ENCODE measurements around the gene OCA2.
"Not testable (repeated sequence)": the region's sequence is repeated elsewhere in the genome, so short reads cannot be mapped to it uniquely, and the experiment has no call there.

OCA2 gene

GRCh38 chr15:27771892-27772291 lies 327.2 kb downstream of the OCA2 start:
- Histone ChIP-seq H2AFZ (ENCODE audit: low read depth, low read length) (no peak overlapping the region), H3K27me3 (ENCODE audit: insufficient read depth, low read length) (no peaks in the 10 kb centered on the region), H3K4me1 (ENCODE audit: insufficient read depth, low read length) (no peaks in the 10 kb centered on the region), H3K4me3 (ENCODE audit: low read length) (no peak overlapping the region), H3K9me3 (ENCODE audit: low read length) (no peaks in the 10 kb centered on the region), H3K36me3 (ENCODE audit: insufficient read depth, low read length) (no peaks in the 10 kb centered on the region)

DNA sequence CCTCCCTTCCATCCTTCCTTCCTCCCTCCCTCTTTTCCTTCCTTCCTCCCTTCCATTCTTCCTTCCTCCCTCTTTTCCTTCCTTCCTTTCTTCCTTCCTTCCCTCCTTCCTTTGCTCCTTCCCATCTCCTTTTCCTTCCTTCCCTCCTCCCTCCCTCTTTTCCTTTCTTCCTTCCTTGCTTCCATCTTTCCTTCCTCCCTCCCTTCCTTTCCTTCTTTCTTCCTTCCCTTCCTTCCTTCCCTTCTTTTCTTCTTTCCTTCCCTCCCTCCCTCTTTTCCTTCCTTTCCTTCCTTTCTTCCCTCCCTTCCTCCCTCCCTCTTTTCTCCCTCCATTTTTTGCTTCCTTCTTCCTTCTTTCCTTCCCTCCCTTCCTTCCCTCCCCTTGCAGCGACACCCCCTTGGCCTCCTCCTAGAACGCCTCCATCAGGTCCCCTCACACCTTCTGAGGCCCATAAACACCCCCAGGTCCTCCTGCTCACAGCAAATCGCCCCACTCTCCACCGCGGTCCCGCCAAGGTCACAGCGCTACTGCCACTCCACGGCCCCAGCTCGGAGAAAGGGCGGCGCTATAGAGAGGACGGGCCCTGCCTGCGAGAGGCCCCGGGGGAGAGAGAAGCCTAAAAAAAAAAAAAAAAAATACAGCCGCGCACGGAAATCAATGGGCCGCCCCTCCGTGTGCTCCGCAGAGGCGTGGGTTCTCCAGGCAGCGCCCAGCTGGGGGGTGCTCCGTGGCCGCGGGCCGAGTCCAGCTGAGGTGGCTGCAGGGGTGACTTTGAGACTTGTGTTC lies 328.2 kb downstream of the OCA2 start:
- H3K4me1 ChIP-seq (ENCODE audit: insufficient read depth, low read length) = no peaks in the 10 kb centered on the region
- H2AFZ ChIP-seq (ENCODE audit: low read depth, low read length) = no peak overlapping the region
- H3K4me3 ChIP-seq (ENCODE audit: low read length) = no peak overlapping the region
- no peaks in the 10 kb centered on the region for H3K27me3 ChIP-seq (ENCODE audit: insufficient read depth, low read length)
- no peaks in the 10 kb centered on the region for H3K36me3 ChIP-seq (ENCODE audit: insufficient read depth, low read length)
- H3K9me3 ChIP-seq (ENCODE audit: low read length) = no peaks in the 10 kb centered on the region

DNA sequence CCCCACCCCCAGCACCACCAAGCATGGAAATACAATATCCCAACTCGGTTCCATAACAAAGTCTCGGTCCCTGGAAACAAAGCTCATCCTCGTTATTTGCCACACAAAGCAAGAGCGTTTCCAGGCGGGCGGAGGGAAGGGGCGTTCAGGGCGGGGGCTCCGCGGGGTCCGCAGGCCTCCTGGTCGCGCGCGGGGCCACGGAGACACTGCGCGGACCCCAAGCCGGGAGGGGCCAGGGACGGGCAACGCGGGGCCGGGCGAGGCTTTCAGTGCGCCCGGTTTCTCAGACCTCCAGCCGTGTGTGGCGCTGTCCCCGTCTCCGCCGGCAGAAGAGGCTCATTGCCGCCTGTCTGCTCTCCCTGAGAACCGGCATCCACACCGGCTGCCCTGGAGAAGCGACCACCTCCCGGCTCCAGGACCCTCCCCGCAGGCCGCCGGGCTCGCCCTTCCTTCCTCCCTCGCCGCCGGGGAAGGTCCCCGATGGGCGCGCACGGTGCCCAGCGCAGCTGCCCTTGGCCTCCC lies 329.0 kb downstream of the OCA2 start:
- Histone ChIP-seq H3K27me3 (ENCODE audit: insufficient read depth, low read length) (no peaks in the 10 kb centered on the region), H3K36me3 (ENCODE audit: insufficient read depth, low read length) (no peaks in the 10 kb centered on the region), H3K9me3 (ENCODE audit: low read length) (no peaks in the 10 kb centered on the region), H2AFZ (ENCODE audit: low read depth, low read length) (no peak overlapping the region), H3K4me1 (ENCODE audit: insufficient read depth, low read length) (no peaks in the 10 kb centered on the region), H3K4me3 (ENCODE audit: low read length) (no peak overlapping the region)

DNA sequence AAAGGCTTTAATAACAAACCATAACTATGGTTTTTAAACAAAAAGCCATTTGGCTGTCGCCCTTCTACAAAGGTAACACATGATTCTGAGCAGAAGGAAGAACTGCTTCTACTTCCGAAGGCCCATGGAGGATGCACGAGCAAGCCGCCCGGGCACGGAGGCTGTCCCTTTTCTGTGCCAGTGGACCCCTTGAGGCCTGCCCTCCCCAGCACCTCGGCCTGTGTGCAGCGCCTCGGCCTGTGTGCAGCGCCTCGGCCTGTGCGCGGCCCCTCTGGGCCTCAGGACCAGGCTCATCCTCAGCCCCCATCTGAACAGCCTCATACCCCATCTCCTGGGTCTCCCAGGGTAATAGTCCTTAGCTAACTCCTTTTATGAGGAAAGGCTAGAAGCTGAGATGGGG lies 329.5 kb downstream of the OCA2 start:
- Histone ChIP-seq H3K9me3 (ENCODE audit: low read length) (no peaks in the 10 kb centered on the region), H3K36me3 (ENCODE audit: insufficient read depth, low read length) (no peaks in the 10 kb centered on the region), H2AFZ (ENCODE audit: low read depth, low read length) (no peak overlapping the region), H3K4me1 (ENCODE audit: insufficient read depth, low read length) (no peaks in the 10 kb centered on the region), H3K4me3 (ENCODE audit: low read length) (no peak overlapping the region), H3K27me3 (ENCODE audit: insufficient read depth, low read length) (no peaks in the 10 kb centered on the region)

DNA sequence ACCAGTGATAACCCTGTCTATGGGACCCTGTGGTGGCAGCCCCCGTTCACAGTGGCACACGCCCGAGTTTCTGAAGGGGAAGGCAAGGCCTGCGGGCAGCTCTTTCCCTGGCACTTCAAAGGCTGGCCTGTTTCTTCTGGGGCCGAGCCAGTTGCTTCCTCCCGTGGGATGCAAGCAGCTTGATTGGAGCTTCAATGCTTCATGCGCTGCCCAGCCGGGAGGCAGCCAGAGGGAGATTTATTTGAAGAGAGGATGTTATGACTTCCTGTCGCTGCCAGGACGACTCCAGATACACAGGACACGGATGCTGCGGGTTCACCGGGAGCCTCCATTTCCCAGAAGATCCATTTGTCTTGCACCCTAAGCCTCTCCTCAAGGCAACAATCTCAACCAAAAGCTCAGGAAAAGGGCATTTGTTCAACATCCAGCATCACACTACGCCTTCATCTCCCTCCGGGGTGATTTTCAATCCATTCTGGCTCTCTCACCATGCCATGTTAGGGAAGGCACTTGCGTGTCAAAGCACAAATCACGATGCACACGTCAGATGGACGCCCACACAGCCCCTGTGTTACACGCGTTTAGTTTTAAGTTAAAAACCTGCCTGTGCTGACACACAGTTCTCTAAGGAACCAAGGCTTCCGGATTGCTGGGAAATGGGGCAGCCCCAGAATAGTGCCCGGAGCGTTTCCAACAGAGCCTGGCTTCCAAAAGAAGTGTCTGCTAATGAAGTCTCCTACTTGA lies 330.2 kb downstream of the OCA2 start:
- Histone ChIP-seq H2AFZ (ENCODE audit: low read depth, low read length) (no peak overlapping the region), H3K4me1 (ENCODE audit: insufficient read depth, low read length) (no peaks in the 10 kb centered on the region), H3K4me3 (ENCODE audit: low read length) (no peak overlapping the region), H3K9me3 (ENCODE audit: low read length) (no peaks in the 10 kb centered on the region), H3K36me3 (ENCODE audit: insufficient read depth, low read length) (no peaks in the 10 kb centered on the region), H3K27me3 (ENCODE audit: insufficient read depth, low read length) (no peaks in the 10 kb centered on the region)

DNA sequence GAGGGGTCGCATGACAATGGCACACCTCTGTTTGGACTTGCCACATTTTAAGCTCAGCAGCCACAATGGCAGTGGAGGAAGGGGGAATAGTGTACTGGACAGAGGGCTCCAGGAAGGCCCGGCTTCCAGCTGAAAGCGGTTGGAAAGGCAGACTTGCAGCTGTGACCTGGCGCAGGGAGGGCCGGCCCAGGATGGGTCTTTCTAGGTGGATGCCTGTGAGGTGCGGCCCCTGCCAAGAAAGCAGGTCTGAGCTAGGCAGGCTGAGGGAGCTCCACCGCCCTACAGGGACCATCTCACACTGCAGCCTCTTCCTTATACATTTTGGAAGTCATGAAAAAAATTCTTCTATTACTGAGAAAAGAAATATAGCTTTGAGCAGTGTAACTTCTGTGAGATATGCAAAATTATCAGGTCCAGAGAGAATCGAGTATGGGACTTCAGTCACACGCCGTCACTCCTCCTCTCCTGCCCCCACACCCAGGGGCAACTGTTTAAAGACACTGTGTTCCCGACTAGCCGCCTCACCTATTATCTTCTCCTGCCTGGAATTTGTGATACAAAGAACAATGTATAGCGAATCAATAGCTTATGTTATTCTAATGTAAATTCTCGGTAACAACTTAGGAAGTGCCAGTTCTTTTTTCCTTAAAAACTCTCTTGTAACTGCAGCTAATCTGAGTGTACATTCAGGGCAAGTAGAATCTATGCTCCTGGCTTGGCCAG lies 331.0 kb downstream of the OCA2 start:
- Histone ChIP-seq H3K27me3 (ENCODE audit: insufficient read depth, low read length) (no peaks in the 10 kb centered on the region), H3K36me3 (ENCODE audit: insufficient read depth, low read length) (no peaks in the 10 kb centered on the region), H3K4me3 (ENCODE audit: low read length) (no peak overlapping the region), H3K4me1 (ENCODE audit: insufficient read depth, low read length) (no peaks in the 10 kb centered on the region), H3K9me3 (ENCODE audit: low read length) (no peaks in the 10 kb centered on the region), H2AFZ (ENCODE audit: low read depth, low read length) (no peak overlapping the region)

GRCh38 chr15:27767430-27767829 lies 331.7 kb downstream of the OCA2 start:
- not testable (repeated sequence) for H3K27me3 ChIP-seq (ENCODE audit: insufficient read depth, low read length); H3K4me3 ChIP-seq (ENCODE audit: low read length); H3K36me3 ChIP-seq (ENCODE audit: insufficient read depth, low read length); H2AFZ ChIP-seq (ENCODE audit: low read depth, low read length); H3K4me1 ChIP-seq (ENCODE audit: insufficient read depth, low read length); H3K9me3 ChIP-seq (ENCODE audit: low read length)

DNA sequence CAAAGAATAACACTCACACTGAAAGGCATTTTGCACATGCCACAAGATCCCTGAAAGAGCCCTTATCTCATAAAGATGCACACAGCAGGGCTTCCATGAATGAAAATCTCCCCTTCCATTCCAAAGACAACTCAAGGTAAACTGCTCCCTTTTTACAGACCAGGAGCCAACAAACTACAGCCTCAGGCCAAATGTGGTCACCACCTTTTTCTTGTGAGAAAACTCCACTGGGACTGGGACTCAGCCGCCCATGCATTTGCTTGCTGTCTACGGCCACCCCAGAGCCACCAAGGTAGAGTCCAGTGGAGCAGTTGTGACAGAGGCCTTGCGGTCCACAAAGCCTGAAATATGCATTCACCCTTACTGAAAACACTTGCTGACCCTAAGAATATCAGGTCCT lies 334.8 kb downstream of the OCA2 start:
- Histone ChIP-seq H2AFZ (ENCODE audit: low read depth, low read length) (no peak overlapping the region), H3K4me1 (ENCODE audit: insufficient read depth, low read length) (no peaks in the 10 kb centered on the region), H3K4me3 (ENCODE audit: low read length) (no peak overlapping the region), H3K27me3 (ENCODE audit: insufficient read depth, low read length) (no peaks in the 10 kb centered on the region), H3K36me3 (ENCODE audit: insufficient read depth, low read length) (no peaks in the 10 kb centered on the region), H3K9me3 (ENCODE audit: low read length) (no peaks in the 10 kb centered on the region)

DNA sequence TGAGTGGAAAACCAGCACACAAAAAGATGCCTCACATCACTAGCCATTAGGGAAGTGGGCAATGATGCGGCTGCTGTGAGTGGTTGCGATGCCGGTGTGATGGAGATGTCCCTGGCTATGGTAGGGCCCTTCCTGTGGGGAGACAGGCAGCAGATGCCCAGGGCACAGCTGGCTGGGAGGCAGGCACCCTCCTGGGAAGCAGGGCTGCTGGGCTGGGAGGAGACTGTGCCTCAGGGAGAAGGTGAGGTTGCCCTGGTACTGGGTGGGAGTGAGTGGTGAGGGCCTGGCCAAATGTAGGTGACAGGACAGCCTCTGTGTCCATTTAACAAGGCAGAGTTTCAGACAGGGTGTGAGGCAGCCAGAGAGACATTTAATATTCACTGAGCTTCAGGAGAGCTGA lies 335.6 kb downstream of the OCA2 start:
- H2AFZ ChIP-seq (ENCODE audit: low read depth, low read length) = no peak overlapping the region
- no peaks in the 10 kb centered on the region for H3K27me3 ChIP-seq (ENCODE audit: insufficient read depth, low read length)
- no peaks in the 10 kb centered on the region for H3K36me3 ChIP-seq (ENCODE audit: insufficient read depth, low read length)

GRCh38 chr15:27762471-27762870 lies 336.6 kb downstream of the OCA2 start:
- H2AFZ ChIP-seq (ENCODE audit: low read depth, low read length) = no peak overlapping the region
- no peaks in the 10 kb centered on the region for H3K36me3 ChIP-seq (ENCODE audit: insufficient read depth, low read length)
- H3K9me3 ChIP-seq (ENCODE audit: low read length) = no peaks in the 10 kb centered on the region
- no peak overlapping the region for H3K4me3 ChIP-seq (ENCODE audit: low read length)
- H3K27me3 ChIP-seq (ENCODE audit: insufficient read depth, low read length) = no peaks in the 10 kb centered on the region
- no peaks in the 10 kb centered on the region for H3K4me1 ChIP-seq (ENCODE audit: insufficient read depth, low read length)

More for the DNA sequence above, 335.6 kb downstream of the OCA2 start:
- H3K4me3 ChIP-seq (ENCODE audit: low read length) = no peak overlapping the region
- H3K9me3 ChIP-seq (ENCODE audit: low read length) = no peaks in the 10 kb centered on the region
- H3K4me1 ChIP-seq (ENCODE audit: insufficient read depth, low read length) = no peaks in the 10 kb centered on the region

DNA sequence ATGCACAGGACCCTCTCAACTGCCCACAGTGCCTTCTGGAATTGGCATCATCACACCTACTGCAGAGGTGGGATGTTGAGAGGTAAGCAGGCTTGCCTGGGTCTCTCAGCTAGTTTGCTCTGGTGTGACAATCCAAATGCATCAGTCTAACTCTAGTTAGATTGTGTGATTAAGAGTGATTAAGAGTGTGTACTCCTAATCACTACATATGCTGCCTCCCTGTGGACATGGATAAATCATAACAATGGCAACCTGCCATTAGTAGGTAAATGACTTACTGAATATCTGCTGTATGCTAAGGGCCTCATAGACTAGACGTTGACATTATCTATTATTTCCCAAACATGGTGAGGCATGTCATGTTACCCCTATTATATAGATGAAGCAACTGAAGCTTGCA lies 342.1 kb downstream of the OCA2 start:
- Histone ChIP-seq H3K4me1 (ENCODE audit: insufficient read depth, low read length) (no peaks in the 10 kb centered on the region), H3K9me3 (ENCODE audit: low read length) (no peaks in the 10 kb centered on the region), H3K36me3 (ENCODE audit: insufficient read depth, low read length) (no peaks in the 10 kb centered on the region), H2AFZ (ENCODE audit: low read depth, low read length) (no peak overlapping the region), H3K27me3 (ENCODE audit: insufficient read depth, low read length) (no peaks in the 10 kb centered on the region), H3K4me3 (ENCODE audit: low read length) (no peak overlapping the region)

DNA sequence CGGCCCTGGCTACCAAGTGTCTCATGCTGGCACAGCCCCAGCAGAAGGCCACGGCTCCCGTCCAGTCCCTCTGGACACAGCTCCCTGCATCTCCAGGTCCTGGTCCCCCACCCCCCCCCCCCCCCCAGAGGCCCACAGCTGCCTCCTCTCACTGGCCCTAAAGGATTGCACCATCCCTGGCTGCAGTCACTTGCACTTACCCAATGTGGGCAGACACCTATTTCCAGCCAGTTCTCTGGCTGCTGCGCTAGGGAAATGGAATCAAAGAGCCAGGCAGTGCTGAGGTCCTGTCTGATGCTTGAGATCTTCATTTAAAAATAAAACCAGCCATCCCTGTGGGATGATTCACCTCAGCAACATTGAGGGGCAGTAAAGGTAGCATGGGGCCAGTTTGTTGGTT lies 346.4 kb downstream of the OCA2 start:
- Histone ChIP-seq H3K4me3 (ENCODE audit: low read length) (no peak overlapping the region), H2AFZ (ENCODE audit: low read depth, low read length) (no peak overlapping the region), H3K36me3 (ENCODE audit: insufficient read depth, low read length) (no peaks in the 10 kb centered on the region), H3K4me1 (ENCODE audit: insufficient read depth, low read length) (no peaks in the 10 kb centered on the region), H3K9me3 (ENCODE audit: low read length) (no peaks in the 10 kb centered on the region), H3K27me3 (ENCODE audit: insufficient read depth, low read length) (no peaks in the 10 kb centered on the region)

GRCh38 chr15:27747997-27748396 lies 351.1 kb downstream of the OCA2 start:
- Histone ChIP-seq H3K9me3 (ENCODE audit: low read length) (no peaks in the 10 kb centered on the region), H3K4me1 (ENCODE audit: insufficient read depth, low read length) (no peaks in the 10 kb centered on the region), H2AFZ (ENCODE audit: low read depth, low read length) (no peak overlapping the region), H3K4me3 (ENCODE audit: low read length) (no peak overlapping the region), H3K36me3 (ENCODE audit: insufficient read depth, low read length) (no peaks in the 10 kb centered on the region), H3K27me3 (ENCODE audit: insufficient read depth, low read length) (no peaks in the 10 kb centered on the region)

Data from neuron (in vitro differentiated cells).